Measurements from ENCODE around the gene CHD5. TPM values are rescaled to one million over a fixed set of nuclear protein-coding genes. Genes with fewer than 3 reads are reported as not detected.

CHD5 gene
- total and polyA plus RNA-seq, 2 of the 4 experiments (the other 2 are of a cell fraction): under 0.01 to 0.09 TPM

DNA sequence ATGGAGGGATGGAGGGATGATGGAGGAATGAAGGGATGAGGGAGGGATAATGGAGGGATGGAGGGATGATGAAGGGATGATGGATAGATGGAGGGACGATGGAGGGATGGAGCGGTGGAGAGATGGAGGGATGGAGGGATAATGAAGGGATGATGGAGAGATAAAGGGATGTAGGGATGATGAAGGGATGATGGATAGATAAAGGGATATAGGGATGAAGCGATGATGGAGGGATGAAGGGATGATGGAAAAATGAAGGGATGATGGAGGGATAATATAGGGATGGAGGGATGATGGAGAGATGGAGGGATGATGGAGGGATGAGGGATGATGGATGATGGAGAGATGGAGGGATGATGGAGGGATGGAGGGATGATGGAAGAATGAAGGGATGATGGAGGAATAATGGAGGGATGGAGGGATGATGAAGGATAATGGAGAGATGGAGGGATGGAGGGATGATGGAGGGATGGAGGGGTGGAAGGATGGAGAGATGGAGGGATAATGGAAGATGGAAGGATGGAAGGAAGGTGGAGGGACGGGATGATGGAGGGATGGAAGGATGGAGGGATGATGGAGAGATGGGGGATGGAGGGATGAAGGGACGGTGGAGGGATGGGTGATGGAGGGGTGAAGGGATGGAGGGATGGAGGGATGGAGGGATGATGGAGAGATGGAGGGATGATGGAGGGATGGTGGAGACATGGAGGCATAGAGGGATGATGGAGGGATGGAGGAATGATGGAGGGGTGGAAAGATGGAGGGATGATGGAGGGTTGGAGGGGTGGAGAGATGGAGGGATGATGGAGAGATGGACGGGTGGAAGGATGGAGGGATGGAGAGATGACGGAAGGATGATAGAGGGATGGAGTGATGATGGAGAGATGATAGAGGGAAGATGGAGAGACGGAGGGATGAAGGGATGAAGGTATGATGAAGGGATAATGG is 72.4 kb downstream of the CHD5 start:
- no peak overlapping the region for H3K4me2 ChIP-seq (ENCODE audit: low read depth, low read length)
- dilution Hi-C loops (cut with HindIII; ENCODE audit: low sequenced_read_pairs, unreplicated experiment): no loop called here
- no peak for TF ChIP-seq CHD1 (IDR thresholded peaks at IDR 0.05; ENCODE audit: low read depth, low read length)
- TF ChIP-seq RFX5 (IDR thresholded peaks at IDR 0.05; ENCODE audit: low read depth, low read length): no peak
- TF ChIP-seq USF2 (IDR thresholded peaks at IDR 0.05; ENCODE audit: low read depth, low read length): no peak
- no peak for TF ChIP-seq BHLHE40 (IDR thresholded peaks at IDR 0.05; ENCODE audit: low read depth, low read length)
- no peak for TF ChIP-seq POLR2A (IDR thresholded peaks at IDR 0.05; ENCODE audit: low read depth, low read length)
- no peak for TF ChIP-seq MAFK (IDR thresholded peaks at IDR 0.05; ENCODE audit: low read depth, low read length)
- no peak for TF ChIP-seq CTCF (conservative IDR thresholded peaks at IDR 0.05; ENCODE audit: low read depth, low read length)
- TF ChIP-seq CEBPB (IDR thresholded peaks at IDR 0.05; ENCODE audit: low read depth, low read length): no peak
- no peak for TF ChIP-seq ELK1 (IDR thresholded peaks at IDR 0.05; ENCODE audit: borderline replicate concordance, low read depth, low read length)
- TF ChIP-seq SMC3 (IDR thresholded peaks at IDR 0.05; ENCODE audit: low read depth, low read length): no peak
- TF ChIP-seq MAZ (IDR thresholded peaks at IDR 0.05; ENCODE audit: borderline replicate concordance, low read depth, low read length): no peak
- no peak for TF ChIP-seq RCOR1 (IDR thresholded peaks at IDR 0.05; ENCODE audit: insufficient replicate concordance, low read length)
- no peak for TF ChIP-seq MXI1 (IDR thresholded peaks at IDR 0.05; ENCODE audit: borderline replicate concordance, low read depth, low read length)
- TF ChIP-seq RAD21 (IDR thresholded peaks at IDR 0.05; ENCODE audit: low read length): no peak
- no peak for TF ChIP-seq NFE2L2 (IDR thresholded peaks at IDR 0.05; ENCODE audit: low read depth, low read length)

More for the DNA sequence above, 72.4 kb downstream of the CHD5 start:
- H3K4ac ChIP-seq (ENCODE audit: low read depth, low read length): no peak overlapping the region
- no peaks in the 10 kb centered on the region for H3K9me1 ChIP-seq (ENCODE audit: insufficient read depth, low read length)
- intact Hi-C loops (cut with micrococcal nuclease): loop anchor here (2.0 kb wide), 2 partner anchors 63 to 137 kb away; partner anchors contain the start of gene HES3
- H2AFZ ChIP-seq (replicated peaks; ENCODE audit: low read length, poor library complexity): no peak overlapping the region
- no peak overlapping the region for H3K14ac ChIP-seq (replicated peaks; ENCODE audit: low read depth, low read length)
- no peak overlapping the region for H2BK120ac ChIP-seq (ENCODE audit: low read depth, low read length)
- no peak overlapping the region for H4K91ac ChIP-seq (ENCODE audit: insufficient read depth, low read depth, low read length)
- H3K23ac ChIP-seq (ENCODE audit: low read depth, low read length): no peak overlapping the region
- no peak overlapping the region for H3K56ac ChIP-seq (ENCODE audit: extremely low read depth, insufficient read depth, low read length)
- 70 to 99% methylated on average over 8 of the region's 8 CpGs for WGBS, 2 experiments (ENCODE audit: extremely low coverage in 2 of 2, insufficient read length in 1 of 2)
- no peak overlapping the region for H4K8ac ChIP-seq (ENCODE audit: low read depth in 2 of 2, low read length in 2 of 2)
- no peak overlapping the region for H2BK20ac ChIP-seq (ENCODE audit: low read depth, low read length)
- H3K4me1 ChIP-seq (ENCODE audit: control insufficient read depth, insufficient read depth, low read length): no peaks in the 10 kb centered on the region
- H3K27me3 ChIP-seq (ENCODE audit: control insufficient read depth, insufficient read depth, low read length): peaks cover 25% of the 10 kb centered on the region; the same call in 1 of the 2 replicates
- H3K4me3 ChIP-seq (ENCODE audit: insufficient read depth, low read depth, low read length): no peak overlapping the region
- no peaks in the 10 kb centered on the region for H3K79me1 ChIP-seq (ENCODE audit: low read depth in 1 of 2, low read length in 2 of 2)
- ChIA-PET POLR2A (ENCODE audit: unreplicated experiment) (no interaction called here), CTCF (no interaction called here)
- no peak overlapping the region for H3K27ac ChIP-seq (ENCODE audit: insufficient read depth, low read length)
- no peak for ATAC-seq (ENCODE audit: low read depth)
- H2BK5ac ChIP-seq (ENCODE audit: low read depth, low read length, poor library complexity, severe bottlenecking): no peak overlapping the region
- no peak for DNase-seq
- no peak overlapping the region for H3K9ac ChIP-seq (ENCODE audit: low read depth, low read length)
- BruUV-seq (replicated peaks): no TSS peak
- no peaks in the 10 kb centered on the region for H3K36me3 ChIP-seq (ENCODE audit: control insufficient read depth, insufficient read depth, low read length)
- H3K18ac ChIP-seq (ENCODE audit: low read depth, low read length): no peak overlapping the region
- no peaks in the 10 kb centered on the region for H4K20me1 ChIP-seq (ENCODE audit: insufficient read depth, low read length)
- H2AK5ac ChIP-seq (ENCODE audit: low read depth, low read length): no peak overlapping the region
- no peak overlapping the region for H2AK9ac ChIP-seq (replicated peaks; ENCODE audit: low read depth, low read length, poor library complexity)
- H4K5ac ChIP-seq (ENCODE audit: low read depth, low read length): no peak overlapping the region
- no peaks in the 10 kb centered on the region for H3K9me3 ChIP-seq (ENCODE audit: control insufficient read depth, insufficient read depth, low read length)
- in situ Hi-C loops (cut with MboI; ENCODE audit: low sequenced_read_pairs): no loop called here
- no peak overlapping the region for H2BK15ac ChIP-seq (ENCODE audit: low read depth, low read length)

Measured in IMR-90 (cell line).